Sigmoid colon (tissue), 4 donors: ENCODE measurements around the gene GADL1.

ENCODE experiments used
- EP300 ChIP-seq, 4 donors: sonication (generic); formaldehyde crosslinking; IDR thresholded peaks; one replicate each; pipeline ENCODE4 v1.6.1; 2017; ENCODE audit warnings: antibody characterized with exemption in 4 of 4
- POLR2A ChIP-seq, 2 donors: fragments of 450-650 bp; IDR thresholded peaks; one replicate each; pipeline ENCODE4 v1.6.1; 2016; ENCODE audit warnings: antibody characterized with exemption in 2 of 2, mild to moderate bottlenecking in 2 of 2, moderate library complexity in 2 of 2
- TF ChIP-seq, protein P1 (sequence below), 4 experiments: fragments of 450-650 bp in 3 of 4; fragments of 200-600 bp in 1 of 4; IDR thresholded peaks; one replicate each; pipeline ENCODE4 v1.5.1; 2016 to 2019; ENCODE audit warnings: antibody characterized with exemption in 4 of 4, mild to moderate bottlenecking in 3 of 4, moderate library complexity in 2 of 4

- TF ChIP-seq, protein P1, sequence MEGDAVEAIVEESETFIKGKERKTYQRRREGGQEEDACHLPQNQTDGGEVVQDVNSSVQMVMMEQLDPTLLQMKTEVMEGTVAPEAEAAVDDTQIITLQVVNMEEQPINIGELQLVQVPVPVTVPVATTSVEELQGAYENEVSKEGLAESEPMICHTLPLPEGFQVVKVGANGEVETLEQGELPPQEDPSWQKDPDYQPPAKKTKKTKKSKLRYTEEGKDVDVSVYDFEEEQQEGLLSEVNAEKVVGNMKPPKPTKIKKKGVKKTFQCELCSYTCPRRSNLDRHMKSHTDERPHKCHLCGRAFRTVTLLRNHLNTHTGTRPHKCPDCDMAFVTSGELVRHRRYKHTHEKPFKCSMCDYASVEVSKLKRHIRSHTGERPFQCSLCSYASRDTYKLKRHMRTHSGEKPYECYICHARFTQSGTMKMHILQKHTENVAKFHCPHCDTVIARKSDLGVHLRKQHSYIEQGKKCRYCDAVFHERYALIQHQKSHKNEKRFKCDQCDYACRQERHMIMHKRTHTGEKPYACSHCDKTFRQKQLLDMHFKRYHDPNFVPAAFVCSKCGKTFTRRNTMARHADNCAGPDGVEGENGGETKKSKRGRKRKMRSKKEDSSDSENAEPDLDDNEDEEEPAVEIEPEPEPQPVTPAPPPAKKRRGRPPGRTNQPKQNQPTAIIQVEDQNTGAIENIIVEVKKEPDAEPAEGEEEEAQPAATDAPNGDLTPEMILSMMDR (IDR thresholded peaks at IDR 0.05): no peak
- TF ChIP-seq EP300 (IDR thresholded peaks at IDR 0.05) (no peak), POLR2A (IDR thresholded peaks at IDR 0.05) (no peak)
These were observed 210.7 kb downstream of the GADL1 start for GRCh38 chr3:30683769-30684168.
